Stimulated activated CD8-positive, alpha-beta memory T cell treated with anti-CD3 and anti-CD28 coated beads, Interleukin-12 subunit alpha, Interleukin-12 subunit beta, amount 100 ng/mL, for 4 hours (primary cell): ENCODE data around the gene NUTM2B.
"Not testable (repeated sequence)": the region's sequence is repeated elsewhere in the genome, so short reads cannot be mapped to it uniquely, and the experiment has no call there.

Experiments
- DNase-seq: peaks from one replicate; pipeline ENCODE4 v3.0.0-alpha.2; 2020; ENCODE audit warnings: low read depth

NUTM2B gene

GRCh38 chr10:79702927-79703326 is at the start of gene NUTM2B:
Gene NUTM2B, plus strand, starts transcription at chr10:79703227. Its CDS starts 383 bp downstream, at chr10:79703610.
- not testable (repeated sequence) for DNase-seq

DNA sequence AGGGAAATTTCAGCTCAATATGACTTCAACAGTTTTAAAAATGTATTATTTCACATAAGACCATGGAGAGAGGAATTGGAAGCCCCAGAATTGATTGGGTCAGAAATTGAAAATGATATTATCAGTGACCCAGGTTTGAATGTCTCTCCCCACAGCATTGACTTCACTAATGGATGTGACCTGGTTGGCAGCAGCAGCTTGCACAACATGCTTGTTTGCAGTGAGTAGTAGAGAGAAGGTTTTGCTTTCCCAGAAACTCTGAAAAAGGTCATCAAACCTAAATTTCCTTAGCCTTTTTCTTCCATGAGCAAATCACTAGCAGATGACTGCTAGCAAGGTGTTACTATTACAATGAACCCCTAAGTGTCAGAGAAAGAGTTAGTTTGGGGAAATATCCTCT is 39.7 kb upstream of the NUTM2B start:
- not testable (repeated sequence) for DNase-seq

DNA sequence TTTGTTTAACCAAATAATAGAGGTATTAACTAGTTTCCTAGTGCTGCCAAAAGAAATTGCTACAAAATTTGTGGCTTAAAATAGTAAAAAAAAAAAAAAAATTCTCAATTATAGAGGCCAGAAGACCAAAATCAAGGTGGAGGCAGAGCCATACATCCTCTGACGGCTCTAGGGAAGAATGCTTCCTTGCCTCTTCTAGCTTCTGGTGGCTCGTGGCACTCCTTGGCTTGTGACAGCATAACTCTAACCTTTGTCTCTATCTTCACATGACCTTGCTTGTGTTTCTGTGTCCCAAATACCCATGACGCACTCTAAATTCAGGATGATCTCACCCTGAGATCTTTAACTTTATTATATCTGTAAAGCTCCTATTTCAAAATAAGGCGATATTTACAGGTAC is 38.3 kb upstream of the NUTM2B start:
- not testable (repeated sequence) for DNase-seq

- not testable (repeated sequence) for DNase-seq
Observed at GRCh38 chr10:79669248-79669788, 33.7 kb upstream of the NUTM2B start.

DNA sequence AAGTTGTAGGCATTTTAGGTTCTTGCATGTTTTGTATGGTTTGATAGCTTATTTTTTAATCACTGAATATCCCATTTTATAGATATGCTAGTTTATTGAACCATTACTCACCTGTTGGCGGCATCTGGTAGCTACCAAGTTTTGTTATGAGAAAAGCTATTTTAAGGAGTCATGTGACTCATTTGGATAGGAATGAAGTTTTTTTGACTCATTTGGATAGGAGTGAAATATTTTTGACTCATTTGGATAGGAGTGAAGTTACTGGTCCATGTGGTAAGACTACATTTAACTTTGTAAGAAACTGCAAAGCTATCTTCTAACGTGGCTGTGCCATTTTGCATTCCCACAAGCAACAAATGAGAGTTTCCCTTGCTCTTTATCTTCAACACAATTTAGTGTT is 28.1 kb upstream of the NUTM2B start:
- DNase-seq = not testable (repeated sequence)

GRCh38 chr10:79683026-79683883 is 19.8 kb upstream of the NUTM2B start:
- not testable (repeated sequence) for DNase-seq

DNA sequence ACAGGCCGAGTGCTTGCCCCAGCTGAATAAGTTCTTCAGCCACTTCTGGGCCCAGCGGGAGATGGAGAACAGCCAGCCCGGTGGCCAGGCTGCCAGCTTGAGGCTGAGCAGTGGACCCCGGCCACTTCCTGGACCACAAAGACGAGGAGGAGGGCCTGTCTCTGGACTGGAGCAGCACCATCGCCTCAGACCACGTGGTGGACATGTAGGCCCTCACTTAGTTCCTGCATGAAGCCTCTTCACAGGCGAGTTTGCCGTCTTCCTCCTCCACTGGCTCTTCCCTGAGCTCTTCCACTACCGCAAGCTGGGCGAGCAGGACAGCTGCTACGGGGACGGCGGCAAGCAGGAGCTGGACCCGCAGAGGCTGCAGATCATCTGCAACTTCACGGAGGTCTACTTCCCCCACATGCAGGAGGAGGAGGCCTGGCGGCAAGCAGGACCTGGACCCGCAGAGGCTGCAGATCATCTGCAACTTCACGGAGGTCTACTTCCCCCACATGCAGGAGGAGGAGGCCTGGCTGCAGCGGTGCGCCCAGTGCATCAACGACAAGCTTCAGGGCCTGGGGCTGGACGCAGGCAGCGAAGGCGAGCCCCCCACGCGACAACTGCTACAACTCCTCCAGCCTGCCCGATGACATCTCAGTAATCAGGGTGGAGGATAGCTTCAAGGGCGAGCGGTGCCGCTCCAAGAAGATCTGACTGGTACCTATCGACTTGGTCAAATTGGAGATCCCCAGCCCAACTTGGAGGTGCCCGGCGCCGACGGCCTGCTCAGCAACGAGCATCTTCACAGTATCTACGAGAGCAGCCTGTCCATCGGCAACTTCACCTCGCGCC is 18.9 kb upstream of the NUTM2B start:
- DNase-seq = not testable (repeated sequence)

DNA sequence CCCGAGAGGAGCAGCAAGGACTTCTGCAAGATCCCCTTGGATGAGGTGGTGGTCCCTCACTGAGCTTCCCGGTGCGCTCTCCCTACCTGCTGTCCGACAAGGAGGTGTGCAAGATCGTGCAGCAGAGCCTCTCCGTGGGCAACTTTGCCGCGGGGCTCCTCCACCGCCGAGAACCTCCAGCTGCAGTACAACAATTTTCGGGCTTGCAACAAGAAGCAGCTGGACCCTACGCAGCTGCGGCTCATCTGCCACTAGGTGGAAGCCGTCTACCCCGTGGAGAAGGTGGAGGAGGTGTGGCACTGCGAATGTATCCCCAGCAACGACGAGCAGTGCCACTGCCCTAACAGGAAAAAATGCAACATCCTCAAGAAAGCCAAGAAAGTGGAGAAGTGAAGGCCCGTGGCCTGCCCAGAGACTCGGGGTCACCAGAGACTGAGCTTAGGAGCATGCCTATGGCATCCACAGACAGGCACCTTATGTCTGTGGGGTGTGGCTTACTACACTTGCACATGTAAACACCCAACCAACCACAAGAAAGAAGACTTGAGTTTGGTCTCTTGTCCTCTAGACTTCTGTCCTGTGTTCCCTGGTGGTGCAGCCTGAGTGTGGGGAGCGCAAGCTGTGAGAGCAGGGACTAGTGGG is 17.9 kb upstream of the NUTM2B start:
- peak; percentile 35 for DNase-seq

DNA sequence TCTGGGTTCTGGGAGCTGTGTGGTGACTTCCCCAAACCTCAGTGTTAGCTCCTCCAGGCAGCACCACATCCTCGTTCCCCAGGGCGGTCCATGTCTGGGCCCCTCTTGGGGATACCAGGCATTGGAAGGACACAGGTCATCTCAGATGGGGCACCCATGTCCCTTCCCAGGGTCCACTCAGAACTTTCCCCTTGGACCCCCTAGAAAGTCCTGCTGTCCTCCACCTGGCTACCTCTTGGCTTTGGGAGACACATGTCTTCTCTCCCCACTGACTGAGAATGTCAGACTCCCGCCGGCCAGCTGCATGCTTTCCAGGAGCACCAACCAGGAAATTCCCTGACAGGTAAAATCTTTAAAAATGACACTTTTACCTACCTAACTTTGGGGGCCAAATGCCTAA is 16.4 kb upstream of the NUTM2B start:
- DNase-seq = not testable (repeated sequence)

DNA sequence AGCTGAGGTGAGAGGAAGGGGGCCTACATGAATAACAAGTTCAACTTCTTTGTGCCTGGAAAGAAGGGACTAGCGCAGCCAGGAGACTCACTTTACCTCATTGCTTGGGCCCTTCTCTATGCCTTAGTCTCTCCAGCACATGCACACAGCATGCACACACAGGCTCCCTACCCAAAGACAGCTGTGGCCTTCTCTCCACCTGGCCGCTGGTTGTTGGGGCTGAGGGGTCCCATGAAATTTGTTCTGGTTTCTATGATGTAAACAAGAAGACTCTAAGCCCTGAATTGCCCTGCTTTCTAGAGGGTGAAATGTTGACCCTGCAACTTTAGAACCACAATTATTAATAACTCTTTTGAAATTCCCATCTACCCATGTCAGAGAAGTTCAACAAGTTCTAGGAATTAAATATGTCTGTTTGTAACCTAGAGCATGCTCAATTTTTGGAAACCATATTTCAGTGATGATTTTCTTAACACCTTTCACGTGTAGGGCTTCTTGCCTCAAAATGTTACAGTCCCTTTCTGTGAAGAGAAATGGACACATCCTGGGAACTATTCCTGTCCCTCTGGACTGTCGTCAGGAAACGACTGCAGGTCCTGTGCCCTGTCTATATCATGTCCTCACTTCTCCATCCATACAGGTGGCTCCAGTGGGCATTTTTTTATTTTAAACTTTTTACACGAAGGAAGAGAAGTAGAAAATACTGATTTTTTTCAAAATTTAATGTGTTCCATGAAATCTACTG is 15.4 kb upstream of the NUTM2B start:
- not testable (repeated sequence) for DNase-seq

GRCh38 chr10:79688798-79689197 is 14.2 kb upstream of the NUTM2B start:
- DNase-seq = not testable (repeated sequence)

GRCh38 chr10:79696596-79696995 is 6.4 kb upstream of the NUTM2B start:
- DNase-seq = not testable (repeated sequence)

DNA sequence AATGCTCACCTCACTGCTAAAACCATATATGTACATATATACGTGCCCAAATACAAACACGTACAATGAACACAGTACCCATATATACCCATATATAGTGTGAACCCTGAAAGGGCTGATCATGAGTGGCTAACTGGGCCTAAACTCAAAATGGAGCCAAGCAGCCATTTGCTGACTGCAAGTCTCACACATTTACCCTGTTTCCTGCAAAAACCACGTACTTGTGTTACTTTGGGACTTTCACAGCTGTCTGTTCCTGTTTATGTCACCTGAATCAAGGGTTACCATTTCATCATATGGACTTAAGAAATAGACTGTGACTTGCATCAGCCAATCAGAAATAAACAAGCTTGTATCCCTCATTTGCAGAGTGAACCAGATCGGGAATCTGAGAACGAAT is 5.9 kb upstream of the NUTM2B start:
- not testable (repeated sequence) for DNase-seq

DNA sequence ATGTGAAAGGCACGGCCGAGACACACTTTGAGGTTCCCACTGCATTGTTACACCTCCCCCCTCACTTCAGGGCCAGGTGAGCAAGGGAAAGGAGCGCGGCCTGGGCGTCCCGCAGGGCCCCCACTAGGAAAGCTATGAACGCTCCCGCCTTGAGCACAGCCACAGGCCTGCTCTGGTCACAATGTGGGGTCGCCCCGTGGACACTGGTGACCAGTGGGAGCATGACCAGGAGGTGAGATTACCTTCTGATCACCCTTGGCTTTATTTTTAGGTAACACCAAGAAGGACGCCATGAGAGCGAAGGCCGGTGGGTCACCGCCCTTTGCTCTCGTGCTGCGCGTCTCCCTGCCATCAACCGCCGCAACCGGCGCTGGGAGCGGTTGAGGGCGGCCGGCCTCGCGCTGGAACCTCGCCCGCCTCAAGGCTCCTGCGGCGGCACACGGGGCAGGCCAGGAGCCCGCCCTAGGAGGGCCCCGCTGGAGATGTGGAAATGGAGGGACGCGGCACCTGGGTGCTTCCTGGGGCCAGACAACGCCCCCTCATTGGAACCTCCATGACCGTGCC is 2.6 kb upstream of the NUTM2B start:
- not testable (repeated sequence) for DNase-seq

DNA sequence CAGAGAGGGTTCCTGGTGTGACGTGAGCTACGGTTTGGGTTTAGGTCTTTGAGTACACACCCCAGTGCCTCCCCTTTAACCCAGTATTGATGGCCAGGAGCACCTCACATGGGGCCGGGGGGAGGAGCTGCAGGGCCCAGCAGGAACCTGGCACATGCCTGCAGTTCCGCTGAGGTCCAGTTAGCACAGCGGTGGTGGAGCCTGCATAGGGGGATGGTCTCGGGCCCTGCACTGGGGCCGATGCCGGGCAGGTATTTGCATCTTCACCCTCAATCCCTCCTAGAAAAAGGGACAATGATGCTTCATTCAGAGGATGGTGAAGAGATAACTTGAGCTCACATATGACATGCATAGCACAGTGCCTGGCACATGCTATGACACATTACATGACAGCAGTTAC is 4.0 kb downstream of the NUTM2B start:
- not testable (repeated sequence) for DNase-seq

DNA sequence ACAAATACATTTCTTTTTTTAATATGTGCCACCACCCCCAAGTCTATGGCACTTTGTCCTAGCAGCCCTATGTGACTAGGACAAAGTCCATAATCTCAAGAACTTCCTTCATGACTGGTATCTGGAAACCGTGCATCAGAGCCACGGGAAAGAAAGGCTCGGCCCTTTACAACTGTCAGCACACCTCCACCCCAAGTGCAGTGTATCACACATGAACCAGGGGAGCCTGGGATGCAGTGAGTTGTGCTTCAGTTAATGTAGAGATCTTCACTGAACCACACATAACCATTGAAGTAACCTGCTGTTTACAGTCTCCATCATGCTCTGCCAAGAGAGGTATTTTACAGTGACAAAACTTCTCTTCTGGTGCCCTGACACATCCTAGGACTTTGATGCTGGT is 11.9 kb downstream of the NUTM2B start:
- not testable (repeated sequence) for DNase-seq

DNA sequence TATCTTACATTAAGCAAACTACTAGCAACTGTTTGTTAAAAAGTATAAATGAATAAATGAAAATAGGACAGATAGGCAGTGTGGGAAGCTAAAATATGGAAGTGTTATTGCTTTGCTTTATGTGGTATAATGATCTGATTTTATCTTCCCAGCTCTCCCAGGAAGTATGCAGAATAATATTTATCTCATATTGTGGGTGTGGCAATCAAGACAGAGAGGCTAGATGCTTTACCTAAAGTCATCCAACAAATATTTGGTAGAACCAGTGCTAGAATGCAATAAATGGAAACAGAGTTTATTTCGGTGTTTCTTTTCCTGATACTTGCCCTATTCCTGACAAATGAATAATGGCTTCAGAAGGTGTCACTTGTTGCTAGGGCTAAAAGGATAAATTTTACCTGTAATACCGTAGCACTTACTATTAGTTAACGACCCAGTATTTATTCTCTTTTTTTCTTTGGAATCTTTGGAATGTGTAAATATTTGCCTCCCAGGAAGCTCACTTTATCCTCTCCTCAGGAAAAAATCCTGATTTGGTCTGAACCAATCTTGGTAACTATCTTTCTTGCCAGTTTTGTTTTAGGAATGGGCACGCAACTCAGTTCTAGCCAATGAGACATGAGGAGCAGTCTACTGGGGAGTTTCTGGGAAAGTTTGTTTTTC is 14.0 kb downstream of the NUTM2B start:
- DNase-seq = not testable (repeated sequence)

GRCh38 chr10:79720000-79720399 is 17.0 kb downstream of the NUTM2B start:
- DNase-seq = not testable (repeated sequence)

- DNase-seq = not testable (repeated sequence)
Observed at GRCh38 chr10:79726620-79727019, 23.6 kb downstream of the NUTM2B start.

- DNase-seq = not testable (repeated sequence)
Observed at GRCh38 chr10:79744844-79745243, 41.8 kb downstream of the NUTM2B start.
